Measurements from ENCODE around the gene CD99.
"Not testable (repeated sequence)": the region's sequence is repeated elsewhere in the genome, so short reads cannot be mapped to it uniquely, and the experiment has no call there.

The CD99 gene

GRCh38 chrX:2675657-2676200 is 15.4 kb upstream of the CD99 start:
- H3K27ac ChIP-seq (ENCODE audit: low read length, poor library complexity, severe bottlenecking); H3K9me3 ChIP-seq (ENCODE audit: control insufficient read depth, low read length); H3K9ac ChIP-seq (ENCODE audit: low read length); H2BK5ac ChIP-seq (ENCODE audit: low read depth, low read length, poor library complexity, severe bottlenecking); H2BK15ac ChIP-seq (ENCODE audit: low read depth, poor library complexity, severe bottlenecking); H2BK120ac ChIP-seq (ENCODE audit: low read depth, low read length); H4K91ac ChIP-seq (ENCODE audit: low read length); H4K8ac ChIP-seq (ENCODE audit: low read length); DNase-seq; H3K4me2 ChIP-seq (ENCODE audit: low read length, poor library complexity, severe bottlenecking); H3K14ac ChIP-seq (ENCODE audit: low read length in 2 of 2); H3K18ac ChIP-seq (ENCODE audit: low read depth in 1 of 2, low read length in 2 of 2); H2AK5ac ChIP-seq (ENCODE audit: low read length, severe bottlenecking); H3K27me3 ChIP-seq (ENCODE audit: control insufficient read depth in 1 of 2, insufficient read depth in 1 of 2, low read length in 2 of 2); H3K23ac ChIP-seq (ENCODE audit: low read length in 2 of 2); H3K36me3 ChIP-seq (ENCODE audit: control insufficient read depth in 1 of 2, insufficient read depth in 2 of 2, low read depth in 1 of 2, low read length in 2 of 2); H3K79me1 ChIP-seq (replicated peaks; ENCODE audit: low read length, poor library complexity, severe bottlenecking); H3K4me3 ChIP-seq (ENCODE audit: insufficient read depth in 1 of 2, low read depth in 1 of 2, low read length in 2 of 2); H2BK12ac ChIP-seq (ENCODE audit: low read length in 2 of 2); H2AFZ ChIP-seq (ENCODE audit: low read depth, low read length); H3K4ac ChIP-seq (ENCODE audit: low read depth in 1 of 2, low read length in 2 of 2): not testable (repeated sequence)
- H3K4me1 ChIP-seq (ENCODE audit: control insufficient read depth, insufficient read depth, low read depth, low read length), result peaks cover 11% of the 10 kb centered on the region
- 98% methylated on average over 6 of the region's 7 CpGs for WGBS

- H3K79me1 ChIP-seq (replicated peaks; ENCODE audit: low read length, poor library complexity, severe bottlenecking), result no peaks in the 10 kb centered on the region
- no peak overlapping the region for H2BK15ac ChIP-seq (ENCODE audit: low read depth, poor library complexity, severe bottlenecking)
- no peak overlapping the region for H3K4ac ChIP-seq (ENCODE audit: low read depth in 1 of 2, low read length in 2 of 2)
- DNase-seq, result no peak
- H3K9ac ChIP-seq (ENCODE audit: low read length), result peak overlapping the region; percentile 88
- H3K36me3 ChIP-seq (ENCODE audit: control insufficient read depth in 1 of 2, insufficient read depth in 2 of 2, low read depth in 1 of 2, low read length in 2 of 2), result no peaks in the 10 kb centered on the region
- H2BK5ac ChIP-seq (ENCODE audit: low read depth, low read length, poor library complexity, severe bottlenecking), result no peak overlapping the region
- peak overlapping the region; percentile 0 for H3K4me2 ChIP-seq (ENCODE audit: low read length, poor library complexity, severe bottlenecking)
- H3K18ac ChIP-seq (ENCODE audit: low read depth in 1 of 2, low read length in 2 of 2), result no peak overlapping the region
- no peak overlapping the region for H2AK5ac ChIP-seq (ENCODE audit: low read length, severe bottlenecking)
- no peak overlapping the region for H3K23ac ChIP-seq (ENCODE audit: low read length in 2 of 2)
- peak overlapping the region in 1 of 2 experiments; percentile 73 for H3K4me3 ChIP-seq (ENCODE audit: insufficient read depth in 1 of 2, low read depth in 1 of 2, low read length in 2 of 2)
- peaks cover 11% of the 10 kb centered on the region for H3K4me1 ChIP-seq (ENCODE audit: control insufficient read depth, insufficient read depth, low read depth, low read length)
- H3K27me3 ChIP-seq (ENCODE audit: control insufficient read depth in 1 of 2, insufficient read depth in 1 of 2, low read length in 2 of 2), result no peaks in the 10 kb centered on the region
- no peaks in the 10 kb centered on the region for H3K9me3 ChIP-seq (ENCODE audit: control insufficient read depth, low read length)
- WGBS, result 95% methylated on average over 6 of the region's 7 CpGs
- no peak overlapping the region for H2AFZ ChIP-seq (ENCODE audit: low read depth, low read length)
- H4K91ac ChIP-seq (ENCODE audit: low read length), result no peak overlapping the region
- H3K14ac ChIP-seq (ENCODE audit: low read length in 2 of 2), result no peak overlapping the region
- H4K8ac ChIP-seq (ENCODE audit: low read length), result no peak overlapping the region
- H3K27ac ChIP-seq (ENCODE audit: low read length, poor library complexity, severe bottlenecking), result peak overlapping the region; percentile 66
- H2BK12ac ChIP-seq (ENCODE audit: low read length in 2 of 2), result no peak overlapping the region
- no peak overlapping the region for H2BK120ac ChIP-seq (ENCODE audit: low read depth, low read length)
Measured at GRCh38 chrX:2676794-2677675, 14.1 kb upstream of the CD99 start.

GRCh38 chrX:2677764-2678163 is 13.3 kb upstream of the CD99 start:
- Histone ChIP-seq H3K4ac (ENCODE audit: low read depth in 1 of 2, low read length in 2 of 2) (no peak overlapping the region), H4K91ac (ENCODE audit: low read length) (no peak overlapping the region), H2BK5ac (ENCODE audit: low read depth, low read length, poor library complexity, severe bottlenecking) (no peak overlapping the region), H2AFZ (ENCODE audit: low read depth, low read length) (no peak overlapping the region), H2AK5ac (ENCODE audit: low read length, severe bottlenecking) (peak overlapping the region; percentile 55), H3K9ac (ENCODE audit: low read length) (peak overlapping the region; percentile 88), H3K79me1 (replicated peaks; ENCODE audit: low read length, poor library complexity, severe bottlenecking) (no peaks in the 10 kb centered on the region), H3K27ac (ENCODE audit: low read length, poor library complexity, severe bottlenecking) (peak overlapping the region; percentile 66), H3K14ac (ENCODE audit: low read length in 2 of 2) (no peak overlapping the region), H3K27me3 (ENCODE audit: control insufficient read depth in 1 of 2, insufficient read depth in 1 of 2, low read length in 2 of 2) (no peaks in the 10 kb centered on the region), H2BK120ac (ENCODE audit: low read depth, low read length) (no peak overlapping the region), H3K4me2 (ENCODE audit: low read length, poor library complexity, severe bottlenecking) (peak overlapping the region; percentile 0), H4K8ac (ENCODE audit: low read length) (no peak overlapping the region), H3K23ac (ENCODE audit: low read length in 2 of 2) (no peak overlapping the region), H3K36me3 (ENCODE audit: control insufficient read depth in 1 of 2, insufficient read depth in 2 of 2, low read depth in 1 of 2, low read length in 2 of 2) (no peaks in the 10 kb centered on the region), H2BK15ac (ENCODE audit: low read depth, poor library complexity, severe bottlenecking) (no peak overlapping the region), H3K4me1 (ENCODE audit: control insufficient read depth, insufficient read depth, low read depth, low read length) (peaks cover 11% of the 10 kb centered on the region), H2BK12ac (ENCODE audit: low read length in 2 of 2) (no peak overlapping the region), H3K4me3 (ENCODE audit: insufficient read depth in 1 of 2, low read depth in 1 of 2, low read length in 2 of 2) (peak overlapping the region in 1 of 2 experiments; percentile 73), H3K18ac (ENCODE audit: low read depth in 1 of 2, low read length in 2 of 2) (peak overlapping the region in 1 of 2 experiments; percentile 28), H3K9me3 (ENCODE audit: control insufficient read depth, low read length) (no peaks in the 10 kb centered on the region)
- peak; percentile 95 for DNase-seq
- 34% methylated on average over 8 of the region's 10 CpGs for WGBS

- Histone ChIP-seq H2BK12ac (ENCODE audit: low read length in 2 of 2) (peak overlapping the region; percentile 9 to 90), H4K91ac (ENCODE audit: low read length) (no peak overlapping the region), H3K14ac (ENCODE audit: low read length in 2 of 2) (peak overlapping the region in 1 of 2 experiments; percentile 24), H4K8ac (ENCODE audit: low read length) (no peak overlapping the region), H3K4ac (ENCODE audit: low read depth in 1 of 2, low read length in 2 of 2) (peak overlapping the region in 1 of 2 experiments; percentile 19), H2AK5ac (ENCODE audit: low read length, severe bottlenecking) (peak overlapping the region; percentile 85), H3K79me1 (replicated peaks; ENCODE audit: low read length, poor library complexity, severe bottlenecking) (no peaks in the 10 kb centered on the region), H2BK15ac (ENCODE audit: low read depth, poor library complexity, severe bottlenecking) (no peak overlapping the region), H3K4me1 (ENCODE audit: control insufficient read depth, insufficient read depth, low read depth, low read length) (peaks cover 11% of the 10 kb centered on the region), H3K36me3 (ENCODE audit: control insufficient read depth in 1 of 2, insufficient read depth in 2 of 2, low read depth in 1 of 2, low read length in 2 of 2) (no peaks in the 10 kb centered on the region), H3K27ac (ENCODE audit: low read length, poor library complexity, severe bottlenecking) (no peak overlapping the region), H3K4me2 (ENCODE audit: low read length, poor library complexity, severe bottlenecking) (no peak overlapping the region), H3K18ac (ENCODE audit: low read depth in 1 of 2, low read length in 2 of 2) (peak overlapping the region in 1 of 2 experiments; percentile 56), H2AFZ (ENCODE audit: low read depth, low read length) (no peak overlapping the region), H2BK120ac (ENCODE audit: low read depth, low read length) (no peak overlapping the region), H3K9me3 (ENCODE audit: control insufficient read depth, low read length) (no peaks in the 10 kb centered on the region), H2BK5ac (ENCODE audit: low read depth, low read length, poor library complexity, severe bottlenecking) (no peak overlapping the region), H3K4me3 (ENCODE audit: insufficient read depth in 1 of 2, low read depth in 1 of 2, low read length in 2 of 2) (no peak overlapping the region), H3K9ac (ENCODE audit: low read length) (no peak overlapping the region), H3K27me3 (ENCODE audit: control insufficient read depth in 1 of 2, insufficient read depth in 1 of 2, low read length in 2 of 2) (no peaks in the 10 kb centered on the region), H3K23ac (ENCODE audit: low read length in 2 of 2) (no peak overlapping the region)
- 97% methylated on average over 3 of the region's 5 CpGs for WGBS
- no peak for DNase-seq
Measured at GRCh38 chrX:2678583-2678982, 12.5 kb upstream of the CD99 start.
